Smooth muscle cell (in vitro differentiated cells): ENCODE measurements around the gene CCNL2. TPM values are rescaled to one million over a fixed set of nuclear protein-coding genes. Genes with fewer than 3 reads are reported as not detected.

Experiments used
- DNase-seq: peaks from one replicate; lab custom pipeline; 2025; ENCODE audit not compliant: unreplicated experiment; lab: John Stamatoyannopoulos, UW
- H2AFZ ChIP-seq: fragments of 200-600 bp; sonication (generic); 2 replicates; pipeline ENCODE4 v1.6.0; 2016; ENCODE audit warnings: antibody characterized with exemption, low read depth, mild to moderate bottlenecking
- H3F3A ChIP-seq: fragments of 200-600 bp; sonication (generic); 2 replicates; pipeline ENCODE4 v1.6.0; 2017; ENCODE audit warnings: antibody characterized with exemption, low read depth
- H3K27ac ChIP-seq: fragments of 200-600 bp; sonication (generic); 2 replicates; pipeline ENCODE4 v1.5.1; 2016; ENCODE audit warnings: low read depth, mild to moderate bottlenecking
- H3K27me3 ChIP-seq: fragments of 200-600 bp; sonication (generic); 2 replicates; pipeline ENCODE4 v1.6.1; 2016; ENCODE audit warnings: low read depth, mild to moderate bottlenecking
- H3K36me3 ChIP-seq: fragments of 200-600 bp; sonication (generic); 2 replicates; pipeline ENCODE4 v1.5.1; 2016; ENCODE audit warnings: low read depth
- H3K4me1 ChIP-seq: fragments of 200-600 bp; sonication (generic); 2 replicates; pipeline ENCODE4 v1.5.1; 2016; ENCODE audit warnings: low read depth
- H3K4me2 ChIP-seq: fragments of 200-600 bp; sonication (generic); 2 replicates; pipeline ENCODE4 v1.6.0; 2016; ENCODE audit warnings: mild to moderate bottlenecking
- H3K4me3 ChIP-seq: fragments of 200-600 bp; sonication (generic); 2 replicates; pipeline ENCODE4 v1.5.1; 2016; ENCODE audit warnings: mild to moderate bottlenecking
- H3K79me2 ChIP-seq: fragments of 200-600 bp; sonication (generic); 2 replicates; pipeline ENCODE4 v1.6.0; 2016; ENCODE audit warnings: low read depth, mild to moderate bottlenecking
- H3K9ac ChIP-seq: fragments of 200-600 bp; sonication (generic); 2 replicates; pipeline ENCODE4 v1.6.0; 2016; ENCODE audit warnings: low read depth
- H3K9me3 ChIP-seq: fragments of 200-600 bp; sonication (generic); replicated peaks from 2 replicates; pipeline ENCODE4 v1.5.1; 2016; ENCODE audit warnings: low read depth
- H4K20me1 ChIP-seq: fragments of 200-600 bp; sonication (generic); 2 replicates; pipeline ENCODE4 v1.6.0; 2016; ENCODE audit warnings: low read depth
- WGBS: methylation state at CpG from one replicate; pipeline ENCODE4 v1.1.7; 2016; ENCODE audit warnings: low lambda C conversion rate; 5-methylcytosine and 5-hydroxymethylcytosine counted together
- polyA plus RNA-seq: library from polyadenylated mRNA; unstranded; fragments of >200 nt; fragmentation: Nextera tagmentation; extraction: Ambion mirVana; gene quantifications from 2 replicates; pipeline ENCODE4 v1.2.1, GENCODE V29; 2016
- total RNA-seq: library from RNA; depleted of rRNA; stranded (reverse); fragments of >200 nt; gene quantifications from 2 replicates; pipeline ENCODE4 v1.2.3, GENCODE V29; 2014
- TF ChIP-seq, protein P1 (sequence below): fragments of 200-600 bp; sonication (generic); IDR thresholded peaks from 2 replicates; pipeline ENCODE4 v1.5.1; 2017; ENCODE audit warnings: borderline replicate concordance, mild to moderate bottlenecking, antibody characterized with exemption; ENCODE audit not compliant: insufficient read depth, poor library complexity, severe bottlenecking

Gene CCNL2
- total and polyA plus RNA-seq, 2 experiments from 2014 or later, result 144 to 180 TPM

DNA sequence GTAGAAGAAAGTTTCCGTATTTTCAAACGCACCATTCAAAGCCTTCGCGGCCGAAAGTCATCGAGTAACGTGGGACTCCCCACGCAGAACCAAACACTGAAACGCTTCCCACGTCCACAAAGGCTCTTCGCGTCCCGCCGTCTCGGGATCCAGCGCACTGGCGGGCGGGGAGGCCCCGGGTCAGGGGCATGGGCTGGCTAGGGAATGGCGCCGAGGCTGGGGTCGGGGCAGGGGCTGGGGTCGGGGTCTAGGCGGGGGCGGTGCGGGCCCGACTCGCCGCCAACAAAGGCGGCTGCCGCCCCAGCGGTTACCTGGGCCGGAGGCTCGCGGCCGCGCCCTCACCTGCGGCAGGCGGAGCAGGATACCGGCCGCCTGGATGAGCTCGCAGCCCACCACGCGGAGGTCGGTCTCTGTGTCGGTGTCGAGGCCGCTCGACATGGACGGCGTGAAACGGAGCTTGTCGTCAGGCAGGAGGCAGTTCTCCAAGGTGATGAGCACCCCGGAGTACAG, 403 bp downstream of the CCNL2 start:
- H2AFZ ChIP-seq, result no peak overlapping the region
- H3K27me3 ChIP-seq, result no peaks in the 10 kb centered on the region
- H3K27ac ChIP-seq, result peak overlapping the region; percentile 61
- WGBS, result 2% methylated on average over 40 of the region's 54 CpGs
- TF ChIP-seq, protein P1, sequence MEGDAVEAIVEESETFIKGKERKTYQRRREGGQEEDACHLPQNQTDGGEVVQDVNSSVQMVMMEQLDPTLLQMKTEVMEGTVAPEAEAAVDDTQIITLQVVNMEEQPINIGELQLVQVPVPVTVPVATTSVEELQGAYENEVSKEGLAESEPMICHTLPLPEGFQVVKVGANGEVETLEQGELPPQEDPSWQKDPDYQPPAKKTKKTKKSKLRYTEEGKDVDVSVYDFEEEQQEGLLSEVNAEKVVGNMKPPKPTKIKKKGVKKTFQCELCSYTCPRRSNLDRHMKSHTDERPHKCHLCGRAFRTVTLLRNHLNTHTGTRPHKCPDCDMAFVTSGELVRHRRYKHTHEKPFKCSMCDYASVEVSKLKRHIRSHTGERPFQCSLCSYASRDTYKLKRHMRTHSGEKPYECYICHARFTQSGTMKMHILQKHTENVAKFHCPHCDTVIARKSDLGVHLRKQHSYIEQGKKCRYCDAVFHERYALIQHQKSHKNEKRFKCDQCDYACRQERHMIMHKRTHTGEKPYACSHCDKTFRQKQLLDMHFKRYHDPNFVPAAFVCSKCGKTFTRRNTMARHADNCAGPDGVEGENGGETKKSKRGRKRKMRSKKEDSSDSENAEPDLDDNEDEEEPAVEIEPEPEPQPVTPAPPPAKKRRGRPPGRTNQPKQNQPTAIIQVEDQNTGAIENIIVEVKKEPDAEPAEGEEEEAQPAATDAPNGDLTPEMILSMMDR, result no peak
- H4K20me1 ChIP-seq, result peaks cover 7% of the 10 kb centered on the region
- H3K9me3 ChIP-seq, result no peaks in the 10 kb centered on the region
- peak overlapping the region; percentile 96 for H3K9ac ChIP-seq
- peaks cover 75% of the 10 kb centered on the region for H3K79me2 ChIP-seq
- H3K4me1 ChIP-seq, result peaks cover 7% of the 10 kb centered on the region
- no peaks in the 10 kb centered on the region for H3K36me3 ChIP-seq
- H3F3A ChIP-seq, result peaks cover 18% of the 10 kb centered on the region
- H3K4me2 ChIP-seq, result peak overlapping the region; percentile 99
- DNase-seq, result no peak
- peak overlapping the region; percentile 97 for H3K4me3 ChIP-seq

DNA sequence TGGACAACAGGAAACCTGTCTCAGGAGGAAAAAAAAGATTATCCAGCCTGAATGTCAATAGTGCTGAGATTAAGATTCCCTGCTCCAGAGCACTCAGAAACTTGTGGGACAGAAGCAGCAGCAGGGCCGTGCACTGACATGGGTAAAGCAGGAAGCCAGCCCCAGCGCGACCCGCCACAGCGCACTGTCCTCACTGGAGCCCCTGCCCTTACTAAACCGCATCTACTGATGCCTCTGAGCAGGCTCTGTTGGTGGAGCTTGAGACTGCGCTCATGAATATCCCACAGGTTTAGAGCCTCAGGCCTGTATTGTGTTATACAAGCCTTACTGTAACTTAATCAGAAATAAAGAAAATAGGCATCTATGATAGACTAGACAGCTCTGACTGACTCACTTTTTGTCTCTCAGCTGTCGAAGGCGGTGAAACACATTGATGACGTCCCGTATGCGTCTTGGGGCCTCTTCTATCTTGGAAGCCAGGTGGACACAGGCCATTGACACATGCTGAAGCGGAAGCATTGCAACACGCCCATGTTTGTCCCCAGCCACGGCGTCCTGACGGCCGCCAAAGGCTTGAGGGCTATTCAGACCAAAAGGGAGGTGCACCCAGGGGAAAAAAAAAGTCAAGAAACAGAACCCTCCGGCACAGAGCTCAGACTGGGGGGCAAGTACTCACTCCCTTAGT, 1.2 kb downstream of the CCNL2 start:
- Histone ChIP-seq H3K27me3 (no peaks in the 10 kb centered on the region), H3K36me3 (no peaks in the 10 kb centered on the region), H3K4me2 (peak overlapping the region; percentile 99), H3K9ac (peak overlapping the region; percentile 96), H3K27ac (peak overlapping the region; percentile 61), H4K20me1 (peaks cover 9% of the 10 kb centered on the region), H3K4me1 (peaks cover 7% of the 10 kb centered on the region), H2AFZ (no peak overlapping the region), H3F3A (peaks cover 18% of the 10 kb centered on the region), H3K4me3 (peak overlapping the region; percentile 97), H3K79me2 (peaks cover 82% of the 10 kb centered on the region), H3K9me3 (no peaks in the 10 kb centered on the region)
- 74% methylated on average over 19 of the region's 19 CpGs for WGBS
- TF ChIP-seq, protein P1, result no peak
- DNase-seq, result no peak

DNA sequence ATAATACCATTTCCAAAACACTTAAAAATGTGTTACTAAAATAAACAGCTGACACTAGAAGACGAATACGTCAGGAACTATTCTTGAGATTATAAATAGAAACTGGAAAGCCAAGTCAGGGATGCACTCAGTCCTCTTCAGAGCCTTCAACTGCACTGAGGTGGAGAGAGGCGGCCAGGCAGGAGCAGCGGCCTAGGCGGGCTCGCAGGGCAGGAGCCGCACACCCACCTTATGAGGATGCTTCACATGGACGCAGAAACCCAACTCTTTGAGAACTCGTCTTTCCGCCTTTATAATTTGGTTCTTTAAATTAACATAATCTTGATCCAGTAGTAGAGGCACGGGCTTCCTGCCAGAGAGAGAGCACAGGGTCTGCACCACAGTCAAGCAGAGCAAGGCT, 4.0 kb downstream of the CCNL2 start:
- H3K27ac ChIP-seq, result no peak overlapping the region
- H3K36me3 ChIP-seq, result peaks cover 24% of the 10 kb centered on the region
- 98% methylated on average over 11 of the region's 11 CpGs for WGBS
- H3K79me2 ChIP-seq, result peaks cover 79% of the 10 kb centered on the region
- DNase-seq, result no peak
- H2AFZ ChIP-seq, result no peak overlapping the region
- H3K4me2 ChIP-seq, result no peak overlapping the region
- no peak overlapping the region for H3K9ac ChIP-seq
- H3F3A ChIP-seq, result no peaks in the 10 kb centered on the region
- no peak overlapping the region for H3K4me3 ChIP-seq
- TF ChIP-seq, protein P1, result no peak
- no peaks in the 10 kb centered on the region for H3K9me3 ChIP-seq
- peaks cover 25% of the 10 kb centered on the region for H4K20me1 ChIP-seq
- no peaks in the 10 kb centered on the region for H3K27me3 ChIP-seq
- H3K4me1 ChIP-seq, result peaks cover 2% of the 10 kb centered on the region

DNA sequence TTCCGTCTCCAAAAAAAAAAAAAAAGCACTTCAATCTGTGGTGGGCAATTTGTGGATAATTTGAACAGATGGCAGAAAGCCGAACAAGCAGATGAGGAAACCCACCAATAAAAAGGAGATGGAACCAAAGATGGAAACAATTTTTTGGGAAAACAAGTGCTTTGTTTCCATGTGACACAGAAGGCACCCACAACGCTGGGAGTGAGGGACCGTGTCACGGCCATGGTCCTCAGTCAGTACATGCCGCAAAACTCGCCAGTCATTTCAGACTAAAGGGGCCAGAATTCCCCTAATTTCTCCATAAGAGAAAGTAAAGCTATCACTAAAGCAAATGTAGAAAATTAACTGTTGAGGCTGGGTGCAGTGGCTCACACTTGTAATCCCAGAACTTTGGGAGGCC, 5.0 kb downstream of the CCNL2 start:
- Histone ChIP-seq H3K79me2 (peaks cover 71% of the 10 kb centered on the region), H3K27ac (no peak overlapping the region)
- TF ChIP-seq, protein P1, result no peak

More for the DNA sequence above, 5.0 kb downstream of the CCNL2 start:
- Histone ChIP-seq H3F3A (no peaks in the 10 kb centered on the region), H3K27me3 (no peaks in the 10 kb centered on the region), H3K4me2 (no peak overlapping the region), H3K9ac (no peak overlapping the region), H3K4me1 (no peaks in the 10 kb centered on the region), H3K4me3 (no peak overlapping the region), H3K36me3 (peaks cover 27% of the 10 kb centered on the region), H2AFZ (no peak overlapping the region), H4K20me1 (peaks cover 26% of the 10 kb centered on the region), H3K9me3 (no peaks in the 10 kb centered on the region)
- 99% methylated on average over 7 of the region's 7 CpGs for WGBS
- DNase-seq, result no peak
